GM18499 (cell line): ENCODE measurements around the gene CRLF3.
"Not testable (repeated sequence)": the region's sequence is repeated elsewhere in the genome, so short reads cannot be mapped to it uniquely, and the experiment has no call there.

Experiments
- ATAC-seq: cut with Tn5 transposase; IDR thresholded peaks from one replicate; pipeline ENCODE4 v1.9.1; 2021; ENCODE audit warnings: moderate number of reproducible peaks; ENCODE audit not compliant: insufficient read depth, unreplicated experiment

CRLF3 gene

DNA sequence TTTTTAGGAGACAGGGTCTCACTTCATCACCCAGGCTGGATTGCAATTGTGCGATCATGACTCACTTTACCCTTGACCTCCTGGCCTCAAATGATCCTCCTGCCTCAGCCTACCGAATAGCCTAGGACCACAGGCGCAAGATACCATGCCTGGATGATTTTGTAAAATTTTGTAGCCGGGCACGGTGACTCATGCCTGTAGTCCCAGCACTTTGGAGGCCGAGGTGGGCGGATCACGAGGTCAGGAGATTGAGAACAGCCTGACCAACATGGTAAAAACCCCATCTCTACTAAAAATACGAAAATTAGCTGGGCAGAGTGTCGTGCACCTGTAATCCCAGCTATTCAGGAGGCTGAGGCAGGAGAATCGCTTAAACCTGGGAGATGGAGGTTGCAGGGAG is 73.5 kb downstream of the CRLF3 start:
- ATAC-seq: not testable (repeated sequence)

GRCh38 chr17:30747621-30748020 is 76.9 kb downstream of the CRLF3 start:
- not testable (repeated sequence) for ATAC-seq

DNA sequence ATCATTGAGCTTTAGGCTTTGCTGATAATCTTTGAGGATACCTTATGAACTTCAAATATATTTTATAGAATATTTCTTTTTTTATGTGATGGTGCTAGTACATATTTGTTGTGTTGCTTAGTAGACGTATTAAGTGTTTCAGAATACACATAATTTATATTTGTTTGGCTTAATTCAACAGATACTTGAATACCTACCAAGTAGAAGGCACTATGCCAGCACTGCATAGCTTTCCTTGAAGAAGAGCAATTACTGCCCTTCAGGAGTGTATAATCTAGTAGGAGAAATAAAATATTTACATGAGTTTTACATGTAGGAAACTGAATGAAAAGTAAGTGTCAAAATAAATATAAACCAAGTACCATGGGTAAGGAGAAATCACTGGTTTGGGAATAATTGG is 81.8 kb downstream of the CRLF3 start:
- not testable (repeated sequence) for ATAC-seq

DNA sequence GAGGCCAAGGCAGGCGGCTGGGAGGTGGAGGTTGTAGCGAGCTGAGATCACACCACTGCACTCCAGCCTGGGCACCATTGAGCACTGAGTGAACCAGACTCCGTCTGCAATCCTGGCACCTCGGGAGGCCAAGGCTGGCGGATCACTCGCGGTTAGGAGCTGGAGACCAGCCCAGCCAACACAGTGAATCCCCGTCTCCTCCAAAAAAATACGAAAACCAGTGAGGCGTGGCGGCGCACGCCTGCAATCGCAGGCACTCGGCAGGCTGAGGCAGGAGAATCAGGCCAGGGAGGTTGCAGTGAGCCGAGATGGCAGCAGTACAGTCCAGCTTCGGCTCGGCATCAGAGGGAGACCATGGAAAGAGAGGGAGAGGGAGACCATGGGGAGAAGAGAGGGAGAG is 88.1 kb downstream of the CRLF3 start:
- ATAC-seq: not testable (repeated sequence)

DNA sequence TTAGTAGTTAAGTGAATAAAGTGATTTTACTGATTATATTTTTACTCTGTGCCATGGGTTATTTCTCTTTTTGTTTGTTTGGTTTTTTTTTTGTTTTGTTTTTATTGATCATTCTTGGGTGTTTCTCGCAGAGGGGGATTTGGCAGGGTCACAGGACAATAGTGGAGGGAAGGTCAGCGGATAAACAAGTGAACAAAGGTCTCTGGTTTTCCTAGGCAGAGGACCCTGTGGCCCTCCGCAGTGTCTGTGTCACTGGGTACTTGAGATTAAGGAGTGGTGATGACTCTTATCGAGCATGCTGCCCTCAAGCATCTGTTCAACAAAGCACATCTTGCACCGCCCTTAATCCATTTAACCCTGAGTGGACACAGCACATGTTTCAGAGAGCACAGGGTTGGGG is 88.8 kb downstream of the CRLF3 start:
- not testable (repeated sequence) for ATAC-seq

GRCh38 chr17:30735206-30735605 is 89.3 kb downstream of the CRLF3 start:
- not testable (repeated sequence) for ATAC-seq

- ATAC-seq: not testable (repeated sequence)
These were observed 90.3 kb downstream of the CRLF3 start for GRCh38 chr17:30734153-30734552.
